Aorta (tissue), 4 donors: Measurements from ENCODE around the gene LCE1F. TPM values are rescaled to one million over a fixed set of nuclear protein-coding genes. Genes with fewer than 3 reads are reported as not detected.

Experiments used
- polyA plus RNA-seq, 2 donors: library from polyadenylated mRNA; stranded (reverse); fragments of 200-250 nt; gene quantifications; one replicate each; pipeline ENCODE4 v1.2.3, GENCODE V29; 2013
- total RNA-seq, 2 donors: library from RNA; stranded (reverse); fragmentation: NEBNext Ultra II Directional; extraction: Animal tissue kit (Norgen Biotek cat#: 25700); gene quantifications; one replicate each; pipeline ENCODE4 v1.2.1, GENCODE V29; 2021
- donor health status: healthy with polysubstance abuse.
- donor health status: Bipolar disorder and iron deficiency.
- donor health status: DM: no; HTN: no; CAD: no.
- donor health status: DM: yes; HTN: yes; CAD: no.

Gene LCE1F
- total and polyA plus RNA-seq, 4 donors: not detected

Other genes starting within 250 kb of the LCE1F start
- not detected for gene LCE3E, start 208.4 kb upstream of the LCE1F start, total RNA-seq
- gene LCE3E, start 208.4 kb upstream of the LCE1F start, polyA plus RNA-seq: not detected
- not detected for gene LCE3D, start 194.6 kb upstream of the LCE1F start, total RNA-seq
- gene LCE3D, start 194.6 kb upstream of the LCE1F start, polyA plus RNA-seq: not detected
- not detected for gene LCE3C, start 174.9 kb upstream of the LCE1F start, total RNA-seq
- not detected for gene LCE3C, start 174.9 kb upstream of the LCE1F start, polyA plus RNA-seq
- not detected for gene LCE3B, start 161.3 kb upstream of the LCE1F start, total RNA-seq
- not detected for gene LCE3B, start 161.3 kb upstream of the LCE1F start, polyA plus RNA-seq
- not detected for gene LCE3A, start 152.0 kb upstream of the LCE1F start, total RNA-seq
- not detected for gene LCE3A, start 152.0 kb upstream of the LCE1F start, polyA plus RNA-seq
- gene LCE2D, start 111.8 kb upstream of the LCE1F start, total RNA-seq: not detected
- not detected for gene LCE2D, start 111.8 kb upstream of the LCE1F start, polyA plus RNA-seq
- not detected for gene LCE2C, start 99.9 kb upstream of the LCE1F start, total RNA-seq
- not detected for gene LCE2C, start 99.9 kb upstream of the LCE1F start, polyA plus RNA-seq
- gene LCE2B, start 89.0 kb upstream of the LCE1F start, total RNA-seq: not detected
- gene LCE2B, start 89.0 kb upstream of the LCE1F start, polyA plus RNA-seq: not detected
- gene LCE2A, start 76.8 kb upstream of the LCE1F start, total RNA-seq: not detected
- gene LCE2A, start 76.8 kb upstream of the LCE1F start, polyA plus RNA-seq: not detected
- gene LCE4A, start 67.0 kb upstream of the LCE1F start, total RNA-seq: not detected
- gene LCE4A, start 67.0 kb upstream of the LCE1F start, polyA plus RNA-seq: not detected
- not detected for gene KPRP, start 17.1 kb upstream of the LCE1F start, total RNA-seq
- not detected for gene KPRP, start 17.1 kb upstream of the LCE1F start, polyA plus RNA-seq
- gene LCE1E, start 11.1 kb downstream of the LCE1F start, total RNA-seq: not detected
- gene LCE1E, start 11.1 kb downstream of the LCE1F start, polyA plus RNA-seq: not detected
- not detected for gene LCE1D, start 21.6 kb downstream of the LCE1F start, total RNA-seq
- not detected for gene LCE1D, start 21.6 kb downstream of the LCE1F start, polyA plus RNA-seq
- not detected for gene LCE1C, start 31.5 kb downstream of the LCE1F start, total RNA-seq
- not detected for gene LCE1C, start 31.5 kb downstream of the LCE1F start, polyA plus RNA-seq
- gene LCE1B, start 36.8 kb downstream of the LCE1F start, total RNA-seq: not detected
- gene LCE1B, start 36.8 kb downstream of the LCE1F start, polyA plus RNA-seq: not detected
- not detected for gene LCE1A, start 52.3 kb downstream of the LCE1F start, total RNA-seq
- not detected for gene LCE1A, start 52.3 kb downstream of the LCE1F start, polyA plus RNA-seq
- not detected for gene LCE6A, start 67.7 kb downstream of the LCE1F start, total RNA-seq
- gene LCE6A, start 67.7 kb downstream of the LCE1F start, polyA plus RNA-seq: not detected
- not detected for gene LCE7A, start 84.9 kb downstream of the LCE1F start, total RNA-seq
- gene LCE7A, start 84.9 kb downstream of the LCE1F start, polyA plus RNA-seq: not detected
- not detected for gene SMCP, start 103.2 kb downstream of the LCE1F start, total RNA-seq
- gene SMCP, start 103.2 kb downstream of the LCE1F start, polyA plus RNA-seq: not detected
- gene IVL, start 133.4 kb downstream of the LCE1F start, total RNA-seq: not detected
- gene IVL, start 133.4 kb downstream of the LCE1F start, polyA plus RNA-seq: under 1 TPM; 0.13 TPM
- not detected for gene SPRR5, start 172.1 kb downstream of the LCE1F start, total RNA-seq
- gene SPRR5, start 172.1 kb downstream of the LCE1F start, polyA plus RNA-seq: not detected
- gene SPRR4, start 195.5 kb downstream of the LCE1F start, total RNA-seq: not detected
- gene SPRR4, start 195.5 kb downstream of the LCE1F start, polyA plus RNA-seq: not detected
- not detected for gene SPRR1A, start 208.9 kb downstream of the LCE1F start, total RNA-seq
- not detected for gene SPRR1A, start 208.9 kb downstream of the LCE1F start, polyA plus RNA-seq
- gene SPRR3, start 226.6 kb downstream of the LCE1F start, total RNA-seq: under 1 TPM in 1 of 2 donors, not detected in 1; 0.75 TPM
- gene SPRR3, start 226.6 kb downstream of the LCE1F start, polyA plus RNA-seq: 10 to 100 TPM in 1 of 2 donors, 1 to 10 TPM in 1; 8.2 to 14.9 TPM